Neural cell (in vitro differentiated cells): ENCODE data around the gene TXNIP. TPM values are rescaled to one million over a fixed set of nuclear protein-coding genes. Genes with fewer than 3 reads are reported as not detected.
A peak's percentile ranks its signal among the peaks of the same experiment; 100 is the strongest.

ENCODE experiments used
- H2AFZ ChIP-seq: fragments of 200-600, 300-800 bp; sonication (generic), shearing (Covaris generic); 2 replicates; pipeline ENCODE4 v1.6.0; 2014; ENCODE audit warnings: low read depth, mild to moderate bottlenecking, antibody characterized with exemption, low read length, moderate library complexity
- H3F3A ChIP-seq: fragments of 200-600 bp; shearing (Covaris generic); 2 replicates; pipeline ENCODE4 v1.6.1; 2016; ENCODE audit warnings: mild to moderate bottlenecking, moderate library complexity, mixed read lengths, antibody characterized with exemption, low read length; ENCODE audit not compliant: insufficient read depth, poor library complexity, severe bottlenecking
- H3K27ac ChIP-seq: fragments of 200-600, 300-800 bp; sonication (generic), shearing (Covaris generic); 2 replicates; pipeline ENCODE4 v1.5.1; 2014; ENCODE audit warnings: mild to moderate bottlenecking, low read length, moderate library complexity
- H3K27me3 ChIP-seq: fragments of 300-800, 200-600 bp; sonication (generic), shearing (Covaris generic); 2 replicates; pipeline ENCODE4 v1.6.0; 2014; ENCODE audit warnings: mild to moderate bottlenecking, low read depth, low read length, moderate library complexity; ENCODE audit not compliant: insufficient read depth
- H3K36me3 ChIP-seq: fragments of 300-800, 200-600 bp; sonication (generic), shearing (Covaris generic); 2 replicates; pipeline ENCODE4 v1.5.1; 2014; ENCODE audit warnings: mild to moderate bottlenecking, antibody characterized with exemption, low read length, moderate library complexity; ENCODE audit not compliant: insufficient read depth
- H3K4me2 ChIP-seq: fragments of 300-800, 200-600 bp; sonication (generic), shearing (Covaris generic); 2 replicates; pipeline ENCODE4 v1.6.0; 2014; ENCODE audit warnings: mild to moderate bottlenecking, low read length
- H3K4me3 ChIP-seq: fragments of 300-800, 200-600 bp; sonication (generic), shearing (Covaris generic); 2 replicates; pipeline ENCODE4 v1.5.1; 2014; ENCODE audit warnings: mild to moderate bottlenecking, low read length, moderate library complexity
- H3K79me2 ChIP-seq: fragments of 200-600 bp; shearing (Covaris generic); replicated peaks from 2 replicates; pipeline ENCODE4 v1.6.0; 2014; ENCODE audit warnings: mild to moderate bottlenecking, low read length, moderate library complexity; ENCODE audit not compliant: insufficient read depth
- H3K9ac ChIP-seq: fragments of 300-800, 200-600 bp; sonication (generic), shearing (Covaris generic); 2 replicates; pipeline ENCODE4 v1.6.1; 2016; ENCODE audit warnings: mild to moderate bottlenecking, low read length, mixed read lengths
- H3K9me2 ChIP-seq: fragments of 200-600 bp; shearing (Covaris generic); 2 replicates; pipeline ENCODE4 v1.6.1; 2016; ENCODE audit warnings: mild to moderate bottlenecking, low read length, mixed read lengths; ENCODE audit not compliant: insufficient read depth
- H3K9me3 ChIP-seq: fragments of 200-600, 300-800 bp; sonication (generic), shearing (Covaris generic); 2 replicates; pipeline ENCODE4 v1.6.1; 2016; ENCODE audit warnings: mild to moderate bottlenecking, mixed run types, low read length, moderate library complexity, mixed read lengths
- H4K20me1 ChIP-seq: fragments of 200-600 bp; shearing (Covaris generic); 2 replicates; pipeline ENCODE4 v1.6.1; 2016; ENCODE audit warnings: mild to moderate bottlenecking, mixed run types; ENCODE audit not compliant: insufficient read depth
- EP300 ChIP-seq: fragments of 450-650 bp; conservative IDR thresholded peaks from 2 replicates; pipeline ENCODE4 v1.6.1; 2014; ENCODE audit warnings: antibody characterized with exemption, mild to moderate bottlenecking, moderate library complexity; ENCODE audit not compliant: poor library complexity, severe bottlenecking
- EZH2 ChIP-seq: fragments of 200-600, 300-800 bp; shearing (Covaris generic), sonication (generic); IDR thresholded peaks from 2 replicates; pipeline ENCODE4 v1.6.1; 2014; ENCODE audit warnings: antibody characterized with exemption, low read length, borderline replicate concordance, mild to moderate bottlenecking; ENCODE audit not compliant: insufficient read depth, poor library complexity, severe bottlenecking
- MXI1 ChIP-seq: fragments of 450-650 bp; conservative IDR thresholded peaks from 2 replicates; pipeline ENCODE4 v1.6.1; 2014; ENCODE audit warnings: antibody characterized with exemption, mild to moderate bottlenecking; ENCODE audit not compliant: poor library complexity, severe bottlenecking
- POLR2AphosphoS5 ChIP-seq: IDR thresholded peaks from 2 replicates; pipeline ENCODE4 v1.6.1; 2012
- RAD21 ChIP-seq: fragments of 450-650 bp; conservative IDR thresholded peaks from 2 replicates; pipeline ENCODE4 v1.6.1; 2014; ENCODE audit warnings: antibody characterized with exemption, mild to moderate bottlenecking, moderate library complexity
- SMC3 ChIP-seq: fragments of 450-650 bp; conservative IDR thresholded peaks from 2 replicates; pipeline ENCODE4 v1.6.1; 2014; ENCODE audit warnings: antibody characterized with exemption, mild to moderate bottlenecking, moderate library complexity; ENCODE audit not compliant: poor library complexity
- TAF1 ChIP-seq: IDR thresholded peaks from 2 replicates; pipeline ENCODE4 v1.6.1; 2012; ENCODE audit warnings: low read depth
- polyA plus RNA-seq: library from polyadenylated mRNA; depleted of rRNA; stranded (reverse); fragments of >200 nt; gene quantifications from 2 replicates; pipeline ENCODE4 v1.2.3, GENCODE V29; 2014
- TF ChIP-seq, protein P1 (sequence below): fragments of 450-650 bp; IDR thresholded peaks from 2 replicates; pipeline ENCODE4 v1.5.1; 2014; ENCODE audit warnings: antibody characterized with exemption, mild to moderate bottlenecking, moderate library complexity; ENCODE audit not compliant: poor library complexity, severe bottlenecking
- TF ChIP-seq, protein P2 (sequence below): IDR thresholded peaks from 2 replicates; pipeline ENCODE4 v1.6.1; 2012; ENCODE audit warnings: borderline replicate concordance

TXNIP gene
- polyA plus RNA-seq, 1 donor from 2014 or later, result 140 TPM

DNA sequence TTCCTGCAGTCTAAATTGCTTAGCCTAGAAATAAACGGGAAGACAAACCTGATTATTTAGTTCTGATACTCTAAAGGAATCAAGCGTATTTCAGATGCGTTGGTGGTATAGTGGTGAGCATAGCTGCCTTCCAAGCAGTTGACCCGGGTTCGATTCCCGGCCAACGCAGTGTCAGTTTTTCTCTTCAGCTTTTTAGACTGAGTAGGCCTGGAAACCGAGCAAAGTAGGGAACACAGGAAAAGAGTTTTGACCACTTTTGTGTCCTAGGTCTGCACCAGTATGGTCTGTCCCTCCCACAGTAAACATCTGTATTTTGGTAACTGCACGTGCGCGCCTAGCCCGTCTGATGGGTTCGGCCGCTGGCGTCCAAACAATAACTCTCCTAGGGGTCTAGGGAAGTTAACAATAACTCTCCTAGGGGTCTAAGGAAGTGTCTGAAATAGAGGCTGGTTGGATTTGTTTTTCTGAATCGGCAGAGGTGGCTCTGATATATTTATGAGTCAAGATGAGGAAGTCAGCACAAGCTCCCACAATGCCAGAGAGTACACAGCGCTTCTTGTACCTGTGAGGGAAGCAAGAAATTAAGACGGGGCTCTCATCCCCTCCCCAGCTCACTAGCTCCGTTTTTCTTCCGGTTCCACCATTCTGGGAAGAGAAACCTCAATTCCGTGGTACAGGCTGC lies 40.7 kb upstream of the TXNIP start:
- Histone ChIP-seq H3K4me3 (peak overlapping the region; percentile 83), H3K27ac (peak overlapping the region; percentile 76), H3F3A (peaks cover 9% of the 10 kb centered on the region), H3K4me2 (peak overlapping the region; percentile 77), H3K9me2 (no peaks in the 10 kb centered on the region), H4K20me1 (no peaks in the 10 kb centered on the region), H3K27me3 (no peaks in the 10 kb centered on the region), H3K9ac (peak overlapping the region; percentile 76), H3K9me3 (no peaks in the 10 kb centered on the region), H2AFZ (peak overlapping the region; percentile 82), H3K36me3 (no peaks in the 10 kb centered on the region), H3K79me2 (no peaks in the 10 kb centered on the region)
- TF ChIP-seq, protein P1, sequence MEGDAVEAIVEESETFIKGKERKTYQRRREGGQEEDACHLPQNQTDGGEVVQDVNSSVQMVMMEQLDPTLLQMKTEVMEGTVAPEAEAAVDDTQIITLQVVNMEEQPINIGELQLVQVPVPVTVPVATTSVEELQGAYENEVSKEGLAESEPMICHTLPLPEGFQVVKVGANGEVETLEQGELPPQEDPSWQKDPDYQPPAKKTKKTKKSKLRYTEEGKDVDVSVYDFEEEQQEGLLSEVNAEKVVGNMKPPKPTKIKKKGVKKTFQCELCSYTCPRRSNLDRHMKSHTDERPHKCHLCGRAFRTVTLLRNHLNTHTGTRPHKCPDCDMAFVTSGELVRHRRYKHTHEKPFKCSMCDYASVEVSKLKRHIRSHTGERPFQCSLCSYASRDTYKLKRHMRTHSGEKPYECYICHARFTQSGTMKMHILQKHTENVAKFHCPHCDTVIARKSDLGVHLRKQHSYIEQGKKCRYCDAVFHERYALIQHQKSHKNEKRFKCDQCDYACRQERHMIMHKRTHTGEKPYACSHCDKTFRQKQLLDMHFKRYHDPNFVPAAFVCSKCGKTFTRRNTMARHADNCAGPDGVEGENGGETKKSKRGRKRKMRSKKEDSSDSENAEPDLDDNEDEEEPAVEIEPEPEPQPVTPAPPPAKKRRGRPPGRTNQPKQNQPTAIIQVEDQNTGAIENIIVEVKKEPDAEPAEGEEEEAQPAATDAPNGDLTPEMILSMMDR, result no peak
- TF ChIP-seq MXI1, result peak; percentile 80
- no peak for TF ChIP-seq EZH2
- TF ChIP-seq EP300, result peak; percentile 13
- TF ChIP-seq POLR2AphosphoS5, result no peak
- no peak for TF ChIP-seq TAF1
- TF ChIP-seq, protein P2, sequence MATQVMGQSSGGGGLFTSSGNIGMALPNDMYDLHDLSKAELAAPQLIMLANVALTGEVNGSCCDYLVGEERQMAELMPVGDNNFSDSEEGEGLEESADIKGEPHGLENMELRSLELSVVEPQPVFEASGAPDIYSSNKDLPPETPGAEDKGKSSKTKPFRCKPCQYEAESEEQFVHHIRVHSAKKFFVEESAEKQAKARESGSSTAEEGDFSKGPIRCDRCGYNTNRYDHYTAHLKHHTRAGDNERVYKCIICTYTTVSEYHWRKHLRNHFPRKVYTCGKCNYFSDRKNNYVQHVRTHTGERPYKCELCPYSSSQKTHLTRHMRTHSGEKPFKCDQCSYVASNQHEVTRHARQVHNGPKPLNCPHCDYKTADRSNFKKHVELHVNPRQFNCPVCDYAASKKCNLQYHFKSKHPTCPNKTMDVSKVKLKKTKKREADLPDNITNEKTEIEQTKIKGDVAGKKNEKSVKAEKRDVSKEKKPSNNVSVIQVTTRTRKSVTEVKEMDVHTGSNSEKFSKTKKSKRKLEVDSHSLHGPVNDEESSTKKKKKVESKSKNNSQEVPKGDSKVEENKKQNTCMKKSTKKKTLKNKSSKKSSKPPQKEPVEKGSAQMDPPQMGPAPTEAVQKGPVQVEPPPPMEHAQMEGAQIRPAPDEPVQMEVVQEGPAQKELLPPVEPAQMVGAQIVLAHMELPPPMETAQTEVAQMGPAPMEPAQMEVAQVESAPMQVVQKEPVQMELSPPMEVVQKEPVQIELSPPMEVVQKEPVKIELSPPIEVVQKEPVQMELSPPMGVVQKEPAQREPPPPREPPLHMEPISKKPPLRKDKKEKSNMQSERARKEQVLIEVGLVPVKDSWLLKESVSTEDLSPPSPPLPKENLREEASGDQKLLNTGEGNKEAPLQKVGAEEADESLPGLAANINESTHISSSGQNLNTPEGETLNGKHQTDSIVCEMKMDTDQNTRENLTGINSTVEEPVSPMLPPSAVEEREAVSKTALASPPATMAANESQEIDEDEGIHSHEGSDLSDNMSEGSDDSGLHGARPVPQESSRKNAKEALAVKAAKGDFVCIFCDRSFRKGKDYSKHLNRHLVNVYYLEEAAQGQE, result peak; percentile 81
- TF ChIP-seq RAD21, result no peak
- peak; percentile 8 for TF ChIP-seq SMC3

DNA sequence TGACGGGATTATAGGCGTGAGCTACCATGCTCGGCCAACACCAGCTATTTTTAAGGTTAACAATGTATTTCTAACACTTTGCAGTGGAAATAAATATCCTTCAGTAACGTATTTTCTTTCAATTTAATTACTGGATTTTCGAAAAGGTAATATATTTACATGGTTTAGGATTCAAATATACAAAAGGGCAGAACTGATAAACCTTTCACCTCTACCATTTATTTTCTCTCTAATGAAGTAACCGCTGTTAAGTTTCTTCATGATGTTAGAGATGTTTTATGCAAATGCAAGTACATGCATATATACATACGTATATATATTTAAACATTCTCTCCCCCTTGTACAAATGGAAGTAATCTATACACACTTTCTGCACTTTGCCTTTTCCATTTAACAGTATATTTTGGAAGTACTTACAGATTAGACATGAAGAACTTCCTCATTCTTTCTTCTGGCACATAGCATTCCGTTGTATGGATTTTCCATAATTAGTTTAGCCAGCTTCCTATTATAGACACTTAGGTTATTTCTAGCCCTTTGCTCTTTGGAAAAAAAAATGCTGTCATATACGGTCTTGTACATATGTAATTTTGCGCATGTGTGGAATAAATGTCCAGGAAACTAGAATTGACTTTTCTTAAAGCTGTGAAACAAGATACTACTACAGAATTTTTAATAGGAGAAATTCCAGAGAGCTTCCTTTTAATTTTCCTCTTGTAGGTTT lies 40.0 kb upstream of the TXNIP start:
- Histone ChIP-seq H3K9me3 (no peaks in the 10 kb centered on the region), H2AFZ (no peak overlapping the region)
- TF ChIP-seq, protein P1, result no peak
- TF ChIP-seq RAD21 (no peak), EZH2 (no peak), POLR2AphosphoS5 (no peak), TAF1 (no peak), SMC3 (no peak)

More for the DNA sequence above, 40.0 kb upstream of the TXNIP start:
- Histone ChIP-seq H3K4me2 (peak overlapping the region; percentile 67), H3K27me3 (no peaks in the 10 kb centered on the region), H3K9ac (peak overlapping the region; percentile 54), H3F3A (peaks cover 9% of the 10 kb centered on the region), H3K4me3 (peak overlapping the region; percentile 83), H3K79me2 (no peaks in the 10 kb centered on the region), H3K36me3 (no peaks in the 10 kb centered on the region), H4K20me1 (no peaks in the 10 kb centered on the region), H3K9me2 (no peaks in the 10 kb centered on the region), H3K27ac (peak overlapping the region; percentile 59)
